Endothelial cell of umbilical vein (primary cell): ENCODE measurements around the gene MACROD2.

Experiments used
- TF ChIP-seq, protein P1 (sequence below), 2 donors: IDR thresholded peaks; 1 replicate in 1 of 2; 2 replicates in 1 of 2; pipeline ENCODE4 v1.5.1; 2011; ENCODE audit warnings: low read length in 2 of 2, mild to moderate bottlenecking in 2 of 2, moderate library complexity in 2 of 2, control low read depth in 1 of 2, inconsistent platforms in 1 of 2, low read depth in 1 of 2; ENCODE audit not compliant: insufficient read depth in 1 of 2; ENCODE audit errors: extremely low read depth in 1 of 2
- TF ChIP-seq, protein P2 (sequence below): IDR thresholded peaks from 2 replicates; pipeline ENCODE4 v1.6.1; 2011; ENCODE audit not compliant: insufficient read depth, insufficient read length

DNA sequence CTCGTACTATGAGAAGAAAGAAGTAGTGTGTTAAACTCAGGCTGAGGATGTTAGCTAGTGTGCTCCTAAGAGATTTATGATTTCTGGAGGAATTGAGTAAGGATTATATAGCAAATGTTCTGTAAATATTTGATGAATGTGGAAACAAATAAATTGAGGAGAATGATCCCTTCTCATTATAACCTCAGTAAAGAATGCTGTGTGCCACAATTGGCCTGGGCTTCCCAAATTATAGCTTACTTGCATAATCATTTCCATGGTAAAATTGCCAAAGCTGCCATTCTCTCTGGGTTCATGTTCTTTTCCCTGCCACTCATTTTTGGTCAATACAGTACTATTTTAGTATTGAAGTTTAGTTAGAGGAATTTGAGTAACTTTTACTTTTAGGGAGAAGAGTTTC, 213.6 kb downstream of the MACROD2 start:
- TF ChIP-seq, protein P1, sequence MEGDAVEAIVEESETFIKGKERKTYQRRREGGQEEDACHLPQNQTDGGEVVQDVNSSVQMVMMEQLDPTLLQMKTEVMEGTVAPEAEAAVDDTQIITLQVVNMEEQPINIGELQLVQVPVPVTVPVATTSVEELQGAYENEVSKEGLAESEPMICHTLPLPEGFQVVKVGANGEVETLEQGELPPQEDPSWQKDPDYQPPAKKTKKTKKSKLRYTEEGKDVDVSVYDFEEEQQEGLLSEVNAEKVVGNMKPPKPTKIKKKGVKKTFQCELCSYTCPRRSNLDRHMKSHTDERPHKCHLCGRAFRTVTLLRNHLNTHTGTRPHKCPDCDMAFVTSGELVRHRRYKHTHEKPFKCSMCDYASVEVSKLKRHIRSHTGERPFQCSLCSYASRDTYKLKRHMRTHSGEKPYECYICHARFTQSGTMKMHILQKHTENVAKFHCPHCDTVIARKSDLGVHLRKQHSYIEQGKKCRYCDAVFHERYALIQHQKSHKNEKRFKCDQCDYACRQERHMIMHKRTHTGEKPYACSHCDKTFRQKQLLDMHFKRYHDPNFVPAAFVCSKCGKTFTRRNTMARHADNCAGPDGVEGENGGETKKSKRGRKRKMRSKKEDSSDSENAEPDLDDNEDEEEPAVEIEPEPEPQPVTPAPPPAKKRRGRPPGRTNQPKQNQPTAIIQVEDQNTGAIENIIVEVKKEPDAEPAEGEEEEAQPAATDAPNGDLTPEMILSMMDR (IDR thresholded peaks at IDR 0.05; ENCODE audit: extremely low read depth in 1 of 2, insufficient read depth in 1 of 2, low read depth in 1 of 2, low read length in 2 of 2), result no peak
- TF ChIP-seq, protein P2, sequence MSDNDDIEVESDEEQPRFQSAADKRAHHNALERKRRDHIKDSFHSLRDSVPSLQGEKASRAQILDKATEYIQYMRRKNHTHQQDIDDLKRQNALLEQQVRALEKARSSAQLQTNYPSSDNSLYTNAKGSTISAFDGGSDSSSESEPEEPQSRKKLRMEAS, result no peak
